Fibroblast of mammary gland (primary cell): ENCODE data around the gene SPC25.

Source experiments
- DNase-seq: peaks from one replicate; pipeline ENCODE4 v3.0.0-alpha.2; 2010; ENCODE audit warnings: low read depth
- H3K4me3 ChIP-seq: 2 replicates; pipeline ENCODE4 v1.5.1; 2011; ENCODE audit warnings: low read depth, mild to moderate bottlenecking, low read length, moderate library complexity; ENCODE audit not compliant: control insufficient read depth
- CTCF ChIP-seq: conservative IDR thresholded peaks from 2 replicates; pipeline ENCODE4 v1.5.1; 2011; ENCODE audit warnings: low read depth, low read length, inconsistent platforms; ENCODE audit not compliant: control insufficient read depth, insufficient read depth

SPC25 gene

GRCh38 chr2:168821992-168822391 lies 68.2 kb downstream of the SPC25 start:
- DNase-seq: no peak
- TF ChIP-seq CTCF: no peak
- no peak overlapping the region for H3K4me3 ChIP-seq

GRCh38 chr2:168821577-168821976 lies 68.7 kb downstream of the SPC25 start:
- no peak for TF ChIP-seq CTCF
- no peak overlapping the region for H3K4me3 ChIP-seq
- no peak for DNase-seq
